GM18907 (cell line): Measurements from ENCODE around the gene CDH13.

ENCODE experiments used
- ATAC-seq: cut with Tn5 transposase; IDR thresholded peaks from one replicate; pipeline ENCODE4 v1.9.1; 2021; ENCODE audit warnings: mild to moderate bottlenecking, moderate library complexity; ENCODE audit not compliant: unreplicated experiment

CDH13 gene

DNA sequence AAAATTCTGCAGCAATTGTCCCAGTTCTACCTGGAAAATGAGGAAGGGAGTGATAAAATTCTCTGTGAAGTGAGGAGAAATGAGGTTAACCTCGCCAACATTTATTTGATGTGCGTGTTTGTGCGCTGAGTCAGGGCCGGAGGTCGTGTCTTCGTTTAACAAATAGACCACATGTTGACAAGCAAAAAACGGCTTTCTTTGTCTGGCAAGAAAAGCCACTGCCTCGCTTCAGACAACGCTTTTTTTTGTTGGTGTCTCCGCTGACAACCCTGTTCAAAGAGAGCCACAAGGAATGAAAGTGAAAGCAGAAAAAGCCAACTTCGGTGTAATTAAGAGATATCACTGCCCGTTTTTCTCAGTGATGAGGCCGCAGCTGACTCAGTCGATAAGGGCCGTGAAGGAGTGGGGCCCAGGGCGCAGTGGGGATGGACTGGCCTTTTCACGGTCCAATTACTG, 510.6 kb downstream of the CDH13 start:
- no peak for ATAC-seq

- no peak for ATAC-seq
Observed at GRCh38 chr16:83137894-83138293, 511.1 kb downstream of the CDH13 start.

GRCh38 chr16:83138512-83138911, 511.7 kb downstream of the CDH13 start:
- no peak for ATAC-seq

GRCh38 chr16:83138976-83139690, 512.4 kb downstream of the CDH13 start:
- no peak for ATAC-seq

- ATAC-seq, result no peak
Observed at GRCh38 chr16:83143788-83144187, 517.0 kb downstream of the CDH13 start.

GRCh38 chr16:83145297-83145696, 518.5 kb downstream of the CDH13 start:
- no peak for ATAC-seq

DNA sequence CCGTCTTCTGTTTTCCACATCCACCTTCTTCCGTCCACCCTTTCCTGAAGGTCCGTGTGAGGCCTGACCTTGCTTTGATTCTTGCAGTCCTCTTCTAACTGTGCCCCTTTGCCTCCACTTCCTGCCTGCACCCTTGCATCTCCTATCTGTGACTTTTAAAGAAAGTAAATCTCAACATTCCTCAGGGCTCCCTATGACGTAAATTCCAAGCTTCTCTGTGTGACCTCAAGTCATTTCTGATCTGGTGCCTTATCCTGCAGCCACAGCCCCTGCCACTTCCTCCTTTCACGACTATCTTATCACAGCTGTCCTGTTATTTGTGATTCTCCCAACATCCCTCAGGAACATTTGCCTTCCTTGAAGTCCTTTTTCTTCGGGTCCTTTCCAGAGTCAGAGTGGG, 520.5 kb downstream of the CDH13 start:
- ATAC-seq, result no peak

DNA sequence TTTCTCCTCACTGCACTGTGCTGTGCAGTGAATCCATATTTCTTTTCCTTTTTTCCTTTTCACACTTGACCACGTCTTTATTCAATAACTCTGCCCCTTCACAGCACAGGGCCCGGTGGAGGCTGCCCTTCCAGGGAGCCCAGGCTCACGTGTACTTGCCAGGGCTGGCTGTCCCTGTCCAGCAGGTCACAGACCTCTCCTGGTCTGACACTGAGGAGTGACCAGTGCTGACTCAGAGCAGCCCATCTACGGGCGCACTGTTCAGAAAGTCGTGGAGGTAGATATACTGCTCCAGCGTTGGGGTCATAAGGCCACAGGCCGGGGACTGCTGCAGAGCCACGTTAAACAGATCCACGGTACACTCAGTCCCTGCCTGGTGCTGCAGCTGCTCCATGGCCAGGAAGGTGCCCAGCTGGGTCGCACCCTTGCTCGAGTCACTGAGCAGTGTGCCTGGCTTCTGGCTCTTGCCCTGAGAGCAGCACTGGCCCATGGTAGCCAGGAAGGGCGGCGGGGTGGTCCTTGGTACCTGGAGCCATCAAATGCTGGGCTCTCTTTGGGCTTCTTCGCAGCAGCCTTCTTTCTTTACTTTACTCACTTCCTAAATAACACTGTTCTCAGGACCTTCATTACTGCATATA, 531.7 kb downstream of the CDH13 start:
- no peak for ATAC-seq

DNA sequence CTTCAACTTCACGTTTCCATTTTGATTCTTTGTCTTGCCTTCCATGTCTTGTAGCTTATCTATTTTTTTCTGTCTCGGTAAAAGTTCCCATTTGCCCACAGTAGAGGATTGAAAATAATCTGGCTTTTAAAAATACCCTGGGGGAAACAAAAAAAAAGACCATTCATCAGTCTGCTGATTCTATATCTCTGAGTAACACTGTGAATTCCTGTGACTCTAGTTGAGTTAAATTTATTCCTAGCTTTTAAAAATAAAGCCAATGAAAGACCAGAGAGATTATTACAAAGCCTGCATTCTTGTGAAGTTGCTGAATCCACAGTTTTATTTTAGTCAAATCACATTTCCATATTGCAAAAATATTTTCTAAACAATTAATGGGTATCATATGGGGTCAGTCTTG, 532.3 kb downstream of the CDH13 start:
- ATAC-seq, result no peak

DNA sequence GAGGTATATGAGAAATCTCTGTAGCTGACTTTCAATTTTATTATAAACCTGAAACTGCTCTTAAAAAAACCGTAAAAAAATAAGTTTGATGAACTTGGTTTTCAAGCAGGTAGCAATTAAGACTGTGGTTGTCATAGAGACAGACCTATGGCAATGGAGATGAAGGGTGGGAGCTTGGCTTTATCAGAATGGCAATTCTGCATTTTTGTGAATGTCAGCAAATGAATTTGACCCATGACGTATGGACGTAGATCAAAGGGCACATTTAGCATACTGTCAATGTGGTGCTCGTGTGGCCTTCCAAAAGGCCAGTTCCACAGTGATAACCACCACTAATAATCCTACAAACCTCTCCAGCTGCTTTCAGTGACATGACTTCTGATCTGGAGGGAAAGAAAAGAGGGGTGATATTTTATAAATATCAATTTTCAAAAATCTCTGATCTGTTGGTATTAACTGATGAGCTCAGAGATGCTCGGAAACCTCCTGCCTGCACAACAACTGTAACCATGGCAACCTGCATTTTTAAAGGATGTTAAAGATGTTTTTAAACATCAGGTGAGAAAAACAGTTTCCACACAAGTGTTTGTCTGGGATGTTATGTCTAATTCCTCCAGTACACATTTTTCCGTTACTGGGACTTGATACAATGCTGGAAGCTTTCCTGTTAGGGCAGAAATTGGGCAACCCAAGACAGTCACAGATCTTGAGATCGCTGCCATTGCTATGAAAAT, 533.7 kb downstream of the CDH13 start:
- ATAC-seq, result no peak

DNA sequence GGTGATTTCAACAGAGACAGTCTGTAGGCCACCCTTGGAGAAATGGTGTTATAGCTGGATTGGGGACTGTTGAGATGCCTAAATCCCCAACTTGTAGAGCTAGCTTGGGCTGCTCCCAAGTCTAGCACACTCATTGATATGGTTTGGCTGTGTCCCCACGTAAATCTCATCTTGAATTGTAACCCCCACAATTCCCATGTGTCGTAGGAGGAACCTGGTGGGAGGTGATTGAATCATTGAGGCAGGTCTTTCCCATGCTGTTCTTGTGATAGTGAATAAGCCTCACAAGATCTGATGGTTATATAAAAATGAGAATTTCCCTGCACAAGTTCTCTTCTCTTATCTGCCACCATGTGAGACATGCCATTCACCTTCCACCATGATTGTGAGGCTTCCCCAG, 536.0 kb downstream of the CDH13 start:
- ATAC-seq, result no peak

DNA sequence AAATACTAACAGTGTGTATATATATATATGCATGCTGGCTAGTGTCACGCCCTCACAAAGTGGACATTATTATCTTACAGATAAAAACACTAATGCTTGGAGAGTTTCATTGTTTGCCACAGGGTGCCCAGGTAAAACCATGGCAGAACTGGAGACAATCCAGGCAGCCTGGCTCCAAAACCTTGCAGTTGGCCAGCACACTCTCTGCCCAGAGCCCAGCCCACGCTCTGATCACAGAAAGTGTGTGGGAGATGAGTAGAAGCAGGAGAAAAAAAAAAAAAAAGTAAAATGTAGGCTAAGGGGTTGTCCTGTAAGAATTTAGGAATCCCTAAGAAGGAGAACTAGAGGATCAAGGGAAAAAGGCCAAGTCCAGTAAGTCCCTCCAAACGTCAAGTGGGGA, 538.0 kb downstream of the CDH13 start:
- ATAC-seq, result no peak

DNA sequence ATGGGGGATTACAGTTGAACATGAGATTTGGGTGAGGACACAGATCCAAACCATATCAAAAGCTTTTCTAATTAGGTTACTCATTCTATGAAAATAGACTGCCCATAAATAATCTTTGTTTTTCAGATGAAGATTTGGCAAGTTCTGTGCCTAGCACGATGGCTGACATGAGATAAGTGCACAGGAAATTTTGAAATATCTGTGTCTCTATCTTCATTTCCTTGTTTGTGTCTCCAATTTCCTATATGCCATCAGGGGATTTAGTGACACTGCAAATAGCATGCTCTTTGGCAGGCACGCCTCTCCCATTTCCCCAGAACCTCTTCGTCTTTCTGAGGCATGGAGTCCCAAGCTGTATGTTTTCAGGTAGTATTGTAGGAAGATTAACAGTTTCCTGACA, 544.6 kb downstream of the CDH13 start:
- ATAC-seq, result no peak

- no peak for ATAC-seq
Observed at GRCh38 chr16:83174671-83175070, 547.9 kb downstream of the CDH13 start.

DNA sequence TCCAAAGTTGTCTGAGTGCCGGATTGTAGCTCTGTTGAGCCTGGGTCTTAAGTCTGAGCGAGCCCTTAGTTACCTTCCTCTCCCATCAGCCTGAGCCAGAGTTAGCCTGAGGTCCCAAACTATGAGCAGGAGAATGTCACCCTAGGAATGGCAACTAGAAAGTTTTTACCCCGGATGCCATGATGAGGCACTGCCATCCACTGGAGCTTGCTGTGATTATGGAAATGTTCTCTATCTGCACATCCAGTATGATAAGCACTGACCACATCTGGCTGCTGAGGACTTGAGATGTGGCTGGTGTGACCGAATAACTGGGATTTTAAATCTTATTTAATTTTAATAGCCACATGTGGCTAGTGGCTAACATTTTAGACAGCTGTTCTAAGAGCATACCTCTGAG, 550.0 kb downstream of the CDH13 start:
- no peak for ATAC-seq

GRCh38 chr16:83185902-83186301, 559.1 kb downstream of the CDH13 start:
- ATAC-seq, result no peak

DNA sequence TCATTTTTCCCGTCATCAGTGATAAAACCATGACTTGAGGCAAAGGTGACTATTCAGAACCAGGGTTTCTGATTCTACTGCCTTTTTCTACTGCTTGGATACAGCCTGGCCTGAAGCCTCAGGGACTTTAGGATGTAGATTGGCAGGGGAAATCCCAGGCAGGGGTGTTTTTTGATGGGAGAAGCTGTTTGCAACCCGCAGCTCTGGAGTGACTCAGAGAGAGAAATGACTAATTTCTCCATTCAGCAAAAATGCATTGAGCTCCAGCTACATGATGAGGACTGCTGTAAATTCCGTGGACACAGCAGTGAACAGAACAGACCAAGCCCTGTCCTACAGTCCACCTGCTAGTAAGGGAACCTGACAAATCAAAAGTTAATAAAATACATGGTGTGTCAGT, 560.6 kb downstream of the CDH13 start:
- ATAC-seq, result no peak

DNA sequence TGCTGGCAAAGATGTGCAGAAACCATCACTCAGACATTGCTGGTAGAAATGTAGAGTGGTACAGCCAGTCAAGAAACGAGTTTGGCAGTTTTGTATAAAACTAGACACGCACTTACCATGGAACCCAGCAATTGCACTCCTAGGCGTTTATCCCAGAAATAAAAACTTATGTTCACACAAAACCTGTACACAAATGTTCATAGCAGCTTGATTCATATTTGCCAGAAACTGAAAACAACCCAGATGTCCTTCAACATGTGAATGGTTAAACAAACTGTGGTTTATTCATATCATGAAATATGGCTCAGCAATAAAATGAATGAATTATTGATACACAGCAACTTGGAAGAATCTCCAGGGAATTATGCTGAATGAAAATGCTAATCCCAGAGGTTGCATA, 570.0 kb downstream of the CDH13 start:
- no peak for ATAC-seq

DNA sequence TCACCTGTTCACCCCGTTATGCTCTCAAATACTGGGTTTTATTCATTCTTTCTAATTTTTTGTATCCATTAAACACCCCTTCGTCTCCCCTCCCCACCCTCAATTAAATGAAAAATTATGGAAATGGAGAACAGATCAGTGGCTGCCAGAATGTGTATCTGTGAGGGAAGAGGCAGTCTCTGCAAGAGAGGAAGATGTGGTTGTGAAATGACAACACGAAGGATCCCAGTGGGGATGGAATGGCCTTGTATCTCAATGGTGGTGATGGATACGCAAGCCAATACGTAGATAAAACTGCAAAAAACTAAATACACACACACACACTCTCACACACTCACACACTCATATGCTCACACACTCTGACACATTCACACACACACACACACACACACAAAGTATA, 570.7 kb downstream of the CDH13 start:
- ATAC-seq, result no peak

- no peak for ATAC-seq
Observed at GRCh38 chr16:83198977-83199376, 572.2 kb downstream of the CDH13 start.

DNA sequence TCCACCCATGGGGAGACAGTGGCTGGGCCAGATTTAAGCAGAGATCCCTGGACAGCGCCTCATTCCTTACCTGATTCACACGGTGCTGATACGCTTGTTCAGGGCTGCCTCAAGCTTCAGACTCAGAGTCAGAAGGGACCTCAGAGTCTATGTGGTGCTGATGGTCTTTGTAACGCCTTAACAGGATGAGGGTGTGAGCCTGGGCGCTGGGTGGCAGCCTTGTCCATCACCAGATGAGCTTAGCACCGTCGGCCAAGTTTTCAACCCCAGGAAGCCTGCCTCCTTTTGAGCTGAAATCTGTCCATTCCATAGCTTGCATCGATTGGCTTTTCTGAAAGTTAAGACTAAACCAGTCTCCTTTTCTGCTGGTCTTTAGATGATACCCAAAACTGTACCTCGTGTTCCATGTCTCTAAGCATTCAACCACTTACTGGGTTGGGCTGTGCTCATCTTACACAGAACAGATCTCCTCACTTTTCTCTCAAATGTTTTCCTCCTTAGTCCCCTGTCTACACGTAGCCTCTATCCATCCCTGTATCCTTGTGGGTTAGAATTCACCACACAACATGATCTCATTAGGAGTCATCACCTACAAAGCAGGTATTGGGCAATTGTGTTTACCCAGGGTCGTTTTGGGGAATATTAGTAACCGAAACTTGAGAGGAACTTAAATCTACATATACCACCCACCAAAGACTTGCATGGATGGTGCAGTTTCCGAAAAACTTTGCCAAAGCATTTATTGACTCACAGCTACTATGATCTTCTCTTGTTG, 573.4 kb downstream of the CDH13 start:
- no peak for ATAC-seq
